HG02588 (cell line): ENCODE measurements around the gene GNPAT.

Experiments used
- ATAC-seq: cut with Tn5 transposase; IDR thresholded peaks from one replicate; pipeline ENCODE4 v1.9.1; 2021; ENCODE audit warnings: mild to moderate bottlenecking, moderate library complexity; ENCODE audit not compliant: unreplicated experiment

Gene GNPAT

DNA sequence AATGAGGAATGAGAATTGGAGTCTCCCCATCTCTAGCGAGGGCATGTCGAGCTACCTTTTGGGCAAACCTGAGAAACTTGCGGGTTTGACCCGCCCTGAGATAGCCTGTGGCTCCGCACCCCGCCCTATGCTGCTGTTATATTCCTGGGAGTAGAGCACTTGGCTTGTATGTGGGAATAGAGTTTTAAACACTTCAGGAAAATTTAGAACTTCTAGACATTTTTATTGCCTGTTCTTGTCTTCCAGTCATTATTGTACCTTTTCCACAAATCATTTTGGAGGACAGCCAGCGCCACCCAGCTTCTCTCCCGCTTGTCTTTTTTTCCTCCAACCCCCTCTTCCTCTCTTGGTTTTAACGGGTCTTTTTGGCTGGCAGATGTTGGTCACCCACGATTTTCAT, 738 bp downstream of the GNPAT start:
- no peak for ATAC-seq

DNA sequence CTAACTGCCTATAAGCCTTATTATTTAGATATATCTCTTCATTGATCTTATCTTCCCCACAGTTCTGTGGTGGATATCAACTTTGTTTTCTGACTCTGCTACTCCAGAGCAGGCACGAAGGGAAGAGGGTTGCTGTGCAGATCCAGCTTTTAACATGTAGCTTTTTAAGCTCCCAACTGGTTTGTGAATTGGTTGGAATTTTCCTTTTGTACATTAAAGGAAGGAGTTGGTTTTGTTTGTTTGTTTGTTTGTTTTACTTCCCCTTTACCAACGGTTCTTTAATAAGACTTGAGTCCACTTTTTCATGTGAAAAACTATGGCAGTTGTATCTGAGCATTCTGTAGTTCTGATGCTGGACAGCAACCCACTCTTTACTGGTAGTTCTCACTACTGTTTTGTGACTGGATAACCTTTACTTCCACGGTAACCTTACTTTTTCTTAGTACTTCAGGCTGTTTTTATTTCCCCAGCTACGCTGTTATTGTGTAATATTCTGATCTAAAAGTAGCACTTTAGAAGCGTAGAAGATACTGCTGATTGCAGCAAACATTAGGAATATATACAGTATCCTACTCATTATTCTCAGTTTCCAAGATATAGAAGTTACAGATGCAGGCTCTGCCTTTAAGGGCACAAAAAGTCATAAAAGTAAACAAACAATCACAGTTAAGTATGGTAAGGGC, 1.6 kb downstream of the GNPAT start:
- no peak for ATAC-seq

DNA sequence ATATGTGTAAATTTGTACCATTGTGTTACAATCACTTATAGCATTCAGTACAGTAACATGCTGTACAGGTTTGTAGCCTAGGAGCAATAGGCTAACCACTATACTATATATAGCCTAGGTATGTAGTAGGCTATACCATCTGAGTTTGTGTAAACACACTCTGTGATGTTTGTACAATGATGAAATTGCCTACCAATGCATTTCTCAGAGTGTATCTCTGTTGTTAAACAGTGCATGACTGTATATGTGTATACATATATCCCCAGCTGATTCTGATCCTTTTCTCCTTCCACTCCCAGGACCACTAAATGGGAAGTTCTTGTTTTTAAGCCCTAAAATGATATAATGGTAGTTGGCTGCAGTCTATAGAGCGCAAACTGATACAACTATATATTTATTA, 7.8 kb downstream of the GNPAT start:
- ATAC-seq: no peak

DNA sequence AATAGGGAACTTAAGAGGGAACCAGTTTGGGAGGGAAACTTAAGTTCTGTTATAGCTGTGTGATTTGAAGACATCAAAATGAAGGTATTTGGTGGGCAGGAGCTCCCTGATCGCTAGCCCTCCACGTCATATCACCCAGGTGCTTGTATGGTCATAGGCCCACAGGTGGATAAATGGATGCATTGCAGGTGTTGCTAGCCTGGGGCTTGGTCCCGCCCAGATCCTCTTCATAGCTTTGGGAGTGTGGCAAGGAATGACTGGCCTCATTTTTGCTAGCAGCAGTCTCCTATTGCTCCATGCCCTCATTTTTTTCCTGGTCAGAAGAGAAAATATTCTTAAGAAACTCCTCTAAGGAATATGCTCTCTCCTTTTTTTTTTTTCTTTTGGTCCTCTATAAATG, 11.3 kb downstream of the GNPAT start:
- no peak for ATAC-seq

DNA sequence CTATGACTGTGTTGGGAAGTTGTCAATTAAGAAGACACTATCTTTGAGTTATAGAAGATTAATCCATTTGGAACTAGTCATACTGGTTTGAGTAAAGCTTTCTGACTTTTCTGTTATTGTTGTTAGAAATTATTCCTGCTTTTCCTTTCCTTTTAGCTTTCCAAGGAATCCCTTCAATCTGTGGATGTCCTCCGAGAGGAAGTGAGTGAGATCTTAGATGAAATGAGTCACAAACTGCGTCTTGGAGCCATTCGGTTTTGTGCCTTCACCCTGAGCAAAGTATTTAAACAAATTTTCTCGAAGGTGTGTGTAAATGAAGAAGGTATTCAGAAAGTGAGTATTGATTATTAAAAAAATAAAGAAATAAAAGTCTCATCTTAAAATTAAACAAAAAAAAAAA, 19.3 kb downstream of the GNPAT start:
- no peak for ATAC-seq

DNA sequence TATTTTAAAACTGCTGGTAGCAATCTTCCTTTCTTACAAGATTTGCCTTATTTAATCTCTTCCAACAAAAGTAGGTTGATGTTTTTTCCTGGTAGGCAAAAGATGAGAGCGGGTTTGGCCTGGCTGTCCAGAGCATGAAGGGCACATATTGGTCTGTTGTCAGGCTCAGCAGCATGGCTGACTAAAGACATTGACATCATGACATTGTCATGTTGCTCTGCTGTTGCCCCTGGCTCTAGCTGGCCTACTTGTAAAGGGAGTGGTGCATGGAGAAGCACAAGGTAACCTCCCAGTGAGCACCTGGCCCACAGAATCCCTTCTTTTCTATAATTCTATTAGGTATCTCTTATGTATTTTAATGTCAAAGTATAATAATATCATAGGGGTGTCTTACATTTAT, 23.6 kb downstream of the GNPAT start:
- no peak for ATAC-seq

DNA sequence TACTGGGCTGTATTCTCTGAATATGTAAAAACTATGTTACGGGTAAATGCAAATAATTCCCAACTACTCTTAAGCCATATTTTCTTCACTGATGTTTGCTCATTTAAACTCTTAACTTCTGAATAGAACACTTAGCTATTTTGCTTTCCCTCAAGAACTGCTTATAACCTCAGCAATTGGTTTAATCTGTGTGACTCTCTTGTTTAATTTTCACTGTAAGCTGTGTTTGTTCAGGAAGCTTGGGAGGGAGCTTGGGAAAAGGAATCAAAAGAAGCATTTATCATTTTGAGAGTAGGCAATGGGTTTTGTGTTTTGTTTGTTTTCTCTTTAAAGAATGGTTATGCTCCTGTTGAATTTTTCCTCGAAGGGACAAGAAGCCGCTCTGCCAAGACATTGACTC, 24.4 kb downstream of the GNPAT start:
- ATAC-seq: no peak

DNA sequence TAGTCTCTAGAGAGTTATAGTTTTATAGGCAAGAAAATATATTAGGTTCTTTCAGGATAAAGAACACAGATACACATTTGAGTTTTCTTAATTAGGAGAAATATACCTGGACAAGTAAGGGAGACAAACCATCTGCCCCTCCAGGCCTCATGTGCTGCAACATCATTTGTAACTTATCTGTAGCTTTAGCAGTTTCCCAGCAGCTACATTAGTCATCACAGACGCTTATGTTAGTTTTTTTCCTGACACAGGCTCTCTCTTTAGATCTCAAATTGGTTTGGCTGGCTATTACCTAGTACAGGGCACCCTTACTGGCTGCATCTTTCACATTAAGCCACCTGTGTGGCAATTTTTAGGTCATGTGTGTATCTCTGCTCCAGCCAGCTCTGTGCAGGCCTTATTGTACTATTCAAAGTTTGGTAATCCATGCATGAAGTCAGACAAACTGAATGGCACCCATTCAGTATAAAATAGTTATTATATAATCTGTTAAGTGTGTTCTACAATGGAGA, 25.9 kb downstream of the GNPAT start:
- ATAC-seq: no peak

DNA sequence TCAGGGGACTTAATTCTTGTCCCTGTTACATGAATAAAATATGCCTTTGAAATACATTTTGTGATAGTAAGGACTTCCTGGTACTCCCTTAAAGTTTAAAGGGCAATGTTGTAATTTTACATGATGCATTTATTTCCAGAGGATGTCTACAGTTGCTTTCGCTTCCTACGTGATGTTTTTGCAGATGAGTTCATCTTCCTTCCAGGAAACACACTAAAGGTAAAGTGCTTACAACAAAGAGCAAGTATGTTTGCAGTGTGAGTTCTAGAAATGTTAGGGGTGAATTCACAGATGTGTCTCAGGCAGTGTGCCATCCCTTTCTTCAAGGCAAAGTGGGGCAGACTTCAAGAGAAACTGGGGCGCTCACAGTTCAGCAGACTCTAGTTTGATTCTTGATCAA, 31.2 kb downstream of the GNPAT start:
- ATAC-seq: no peak

DNA sequence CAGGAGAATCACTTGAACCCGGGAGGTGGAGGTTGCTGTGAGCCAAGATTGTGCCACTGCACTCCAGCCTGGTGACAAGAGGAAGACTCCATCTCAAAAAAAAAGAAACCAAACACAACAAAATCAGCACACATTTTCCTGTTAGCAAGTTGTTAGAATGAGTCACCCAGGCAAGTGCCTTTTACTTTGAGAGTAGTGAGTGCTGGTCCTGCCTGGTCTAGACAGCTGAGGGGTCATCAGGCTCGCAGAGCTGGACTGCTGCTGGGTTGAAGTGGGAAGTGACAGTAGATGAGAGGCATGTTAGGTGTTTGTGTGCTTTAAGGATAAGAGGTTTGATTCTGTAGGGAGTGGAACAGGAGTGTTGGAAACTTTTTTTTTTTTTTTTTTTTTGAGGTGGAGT, 31.9 kb downstream of the GNPAT start:
- ATAC-seq: no peak

DNA sequence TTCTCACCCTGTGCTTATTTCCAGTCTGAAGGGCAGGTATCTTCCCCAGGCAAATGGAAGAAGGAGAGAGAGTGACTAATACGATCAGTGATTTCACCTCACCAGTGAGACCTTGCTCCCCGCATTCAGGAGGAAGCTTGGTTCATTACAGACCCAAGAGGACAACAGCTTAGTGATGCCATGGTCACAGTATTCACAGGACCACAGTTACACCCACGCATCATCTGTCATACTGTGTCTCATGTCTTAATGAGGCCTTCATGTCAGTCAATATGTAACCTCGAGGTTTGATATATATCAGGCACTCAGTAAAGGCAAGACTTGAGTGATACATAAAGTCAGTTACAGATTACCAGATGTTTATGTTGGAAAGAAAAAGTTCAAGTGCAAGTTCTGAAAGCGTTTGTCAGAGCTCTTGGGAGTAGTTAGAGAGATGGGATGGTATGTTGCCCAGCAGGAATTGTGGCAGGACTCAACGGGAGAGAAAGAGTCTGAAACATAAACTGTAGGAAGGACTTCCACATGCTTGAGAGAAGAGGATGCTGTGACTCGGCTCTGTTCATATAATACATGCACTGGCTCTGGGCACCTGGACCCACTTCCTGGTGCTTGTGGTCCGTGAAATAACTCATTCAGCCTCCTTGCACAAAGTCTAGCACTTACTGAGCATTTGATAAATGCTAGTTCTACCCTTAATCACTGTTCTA, 33.3 kb downstream of the GNPAT start:
- no peak for ATAC-seq

DNA sequence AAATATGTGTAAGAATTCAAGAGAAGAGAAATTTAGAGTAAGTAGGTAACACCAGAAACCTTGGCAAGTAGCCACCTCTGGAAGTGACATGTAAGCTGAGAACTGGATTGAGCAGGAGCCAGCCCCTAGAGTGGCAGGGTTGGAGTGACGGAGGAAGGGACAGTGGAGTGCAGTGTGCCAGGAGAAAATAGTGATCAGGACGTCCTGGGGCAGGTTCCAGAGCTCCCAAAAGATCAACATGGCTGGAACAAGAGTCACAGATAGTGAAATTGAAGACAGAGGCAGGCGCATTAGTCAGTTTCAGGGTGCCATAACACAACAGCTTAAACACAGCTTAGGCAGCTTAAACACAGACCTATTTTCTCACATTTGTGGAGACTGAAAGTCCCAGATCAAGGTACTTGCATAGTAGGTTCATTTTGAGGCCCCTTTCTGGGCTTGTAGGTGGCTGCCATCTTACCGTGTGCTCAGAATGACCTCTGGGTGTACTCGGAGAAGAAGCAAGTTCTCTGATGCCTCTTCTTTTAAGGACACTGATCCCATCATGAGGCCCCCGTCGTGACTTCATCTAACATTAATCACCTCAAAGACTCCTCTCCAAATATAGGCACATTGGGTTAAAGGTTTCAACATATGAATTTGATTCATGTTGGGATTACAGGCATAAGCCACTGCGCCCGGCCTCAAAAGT, 37.2 kb downstream of the GNPAT start:
- ATAC-seq: no peak

DNA sequence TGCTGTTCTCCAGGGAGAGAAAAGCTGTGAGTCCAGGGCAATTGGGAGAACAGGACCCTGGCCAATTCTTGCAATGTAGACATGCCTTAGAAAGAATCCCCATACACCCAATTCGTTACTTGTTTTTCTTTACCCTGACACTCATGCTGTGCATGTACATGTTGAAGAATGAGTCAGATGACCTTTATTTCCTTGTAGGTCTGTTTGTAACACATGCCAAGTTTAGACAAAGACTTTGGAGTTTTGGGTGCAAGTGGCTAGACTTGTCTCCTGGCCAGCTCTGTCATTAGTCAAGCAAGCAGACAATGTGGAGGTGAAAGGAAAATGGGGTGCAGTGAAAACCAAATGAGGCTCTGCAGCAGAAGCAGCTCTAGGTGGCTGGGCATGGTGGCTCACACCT, 38.1 kb downstream of the GNPAT start:
- ATAC-seq: no peak

DNA sequence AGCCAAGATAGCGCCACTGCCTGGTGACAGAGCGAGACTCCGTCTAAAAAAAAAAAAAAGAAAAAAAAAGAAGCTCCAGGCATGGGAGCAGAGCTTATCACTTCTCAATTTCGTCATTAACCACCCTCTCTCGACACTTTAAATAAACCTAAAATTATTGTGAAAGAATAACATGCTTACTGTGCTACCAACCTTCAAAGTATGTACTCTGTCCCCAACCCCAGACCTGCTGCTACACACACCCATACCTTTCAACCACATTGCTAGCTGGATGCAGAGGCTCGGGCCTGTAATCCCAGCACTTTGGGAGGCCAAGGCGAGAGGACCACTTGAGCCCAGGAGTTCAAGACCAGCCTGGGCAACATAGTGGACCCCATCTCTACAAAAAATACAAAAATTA, 38.7 kb downstream of the GNPAT start:
- no peak for ATAC-seq

DNA sequence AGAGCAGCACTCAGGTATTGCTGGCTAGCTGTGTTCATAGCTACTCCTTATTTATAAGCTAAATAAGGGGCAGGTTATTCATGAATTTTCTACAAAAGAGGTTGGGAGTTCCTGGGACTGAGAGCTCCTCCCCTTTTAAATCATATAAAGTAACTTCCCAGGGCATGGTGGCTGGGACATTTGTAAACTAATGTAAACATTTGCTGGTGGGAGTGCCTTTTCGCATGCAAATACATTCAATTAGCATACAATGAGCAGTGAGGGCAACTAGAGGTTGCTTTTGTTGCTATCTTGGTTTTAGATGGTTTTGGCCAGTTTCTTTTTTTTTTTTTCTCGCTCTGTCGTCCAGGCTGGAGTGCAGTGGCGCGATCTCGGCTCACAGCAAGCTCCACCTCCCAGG, 43.4 kb downstream of the GNPAT start:
- no peak for ATAC-seq

DNA sequence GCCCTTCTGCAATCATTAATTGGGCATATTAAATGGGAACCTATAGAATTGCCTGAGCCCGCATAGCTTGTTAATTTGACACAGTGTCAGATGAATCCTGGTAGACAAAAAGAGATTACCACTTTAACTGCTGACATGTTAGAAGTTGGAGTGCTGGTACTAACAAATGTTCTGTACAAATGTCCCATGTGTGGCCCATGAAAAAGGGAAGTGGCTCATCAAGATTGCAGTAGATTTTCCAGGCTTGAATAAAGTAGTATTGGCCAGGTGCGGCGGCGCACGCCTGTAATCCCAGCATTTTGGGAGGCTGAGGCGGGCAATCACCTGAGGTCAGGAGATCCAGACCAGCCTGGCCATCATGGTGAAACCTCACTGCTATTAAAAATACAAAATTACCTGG, 45.6 kb downstream of the GNPAT start:
- no peak for ATAC-seq

DNA sequence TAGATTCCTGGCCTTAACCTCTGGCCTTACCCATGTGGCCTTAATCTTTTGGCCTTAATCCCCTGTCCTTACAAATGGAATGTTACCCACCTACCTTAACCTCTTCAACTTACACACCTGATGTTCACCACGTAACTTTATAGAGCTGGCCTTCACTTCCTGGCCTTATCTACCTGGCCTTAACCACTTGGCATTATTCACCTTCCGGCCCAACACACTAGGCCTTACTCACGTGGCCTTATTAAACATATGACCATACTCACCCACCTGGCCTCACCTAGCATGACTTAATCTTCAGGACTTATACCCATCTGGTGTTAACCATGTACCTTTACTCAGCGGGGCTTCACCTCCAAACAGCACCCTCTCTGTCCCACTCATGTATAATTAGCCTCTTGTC, 54.9 kb downstream of the GNPAT start:
- ATAC-seq: no peak

DNA sequence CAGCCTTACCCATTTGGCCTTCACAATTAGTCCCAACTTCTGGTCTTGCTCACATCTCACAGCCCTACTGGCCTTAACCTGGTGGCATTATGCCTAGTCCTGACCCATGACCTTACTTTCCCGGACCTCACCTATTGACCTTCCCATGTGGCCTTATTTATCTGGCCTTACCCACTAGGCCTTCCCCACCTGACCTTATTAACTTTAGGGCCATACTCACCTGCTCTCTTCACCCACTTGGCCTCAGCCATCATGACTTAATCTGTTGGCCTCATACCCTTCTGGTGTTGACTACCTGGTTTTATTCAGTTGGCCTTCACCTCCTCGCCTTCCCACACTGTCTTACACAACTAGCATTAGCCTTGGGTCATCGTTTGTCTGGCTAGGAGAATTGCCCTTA, 61.0 kb downstream of the GNPAT start:
- no peak for ATAC-seq

DNA sequence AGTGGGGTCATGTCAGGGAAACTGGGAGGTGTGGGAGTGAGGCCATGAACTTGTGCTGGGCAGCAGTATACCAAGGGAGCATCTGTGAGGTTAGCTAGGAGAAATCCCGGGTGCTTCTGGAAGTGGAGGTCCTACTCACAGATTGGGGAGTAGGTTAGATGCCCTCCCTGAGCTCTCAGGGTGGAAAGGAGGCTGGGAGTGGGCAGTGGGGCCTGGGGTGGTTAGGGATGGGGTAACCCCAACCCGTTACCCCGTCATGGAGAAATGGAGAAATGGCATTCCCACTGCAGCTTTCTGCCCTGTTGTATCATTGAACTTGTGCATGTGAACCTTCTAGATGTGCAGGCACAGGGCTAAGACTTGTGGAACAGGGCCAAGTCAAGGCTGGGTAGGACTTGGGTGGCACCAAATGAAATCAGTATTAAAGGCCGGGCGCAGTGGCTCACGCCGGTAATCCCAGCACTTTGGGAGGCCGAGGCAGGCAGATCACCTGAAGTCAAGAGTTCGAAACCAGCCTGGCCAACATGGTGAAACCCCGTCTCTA, 69.5 kb downstream of the GNPAT start:
- ATAC-seq: no peak

DNA sequence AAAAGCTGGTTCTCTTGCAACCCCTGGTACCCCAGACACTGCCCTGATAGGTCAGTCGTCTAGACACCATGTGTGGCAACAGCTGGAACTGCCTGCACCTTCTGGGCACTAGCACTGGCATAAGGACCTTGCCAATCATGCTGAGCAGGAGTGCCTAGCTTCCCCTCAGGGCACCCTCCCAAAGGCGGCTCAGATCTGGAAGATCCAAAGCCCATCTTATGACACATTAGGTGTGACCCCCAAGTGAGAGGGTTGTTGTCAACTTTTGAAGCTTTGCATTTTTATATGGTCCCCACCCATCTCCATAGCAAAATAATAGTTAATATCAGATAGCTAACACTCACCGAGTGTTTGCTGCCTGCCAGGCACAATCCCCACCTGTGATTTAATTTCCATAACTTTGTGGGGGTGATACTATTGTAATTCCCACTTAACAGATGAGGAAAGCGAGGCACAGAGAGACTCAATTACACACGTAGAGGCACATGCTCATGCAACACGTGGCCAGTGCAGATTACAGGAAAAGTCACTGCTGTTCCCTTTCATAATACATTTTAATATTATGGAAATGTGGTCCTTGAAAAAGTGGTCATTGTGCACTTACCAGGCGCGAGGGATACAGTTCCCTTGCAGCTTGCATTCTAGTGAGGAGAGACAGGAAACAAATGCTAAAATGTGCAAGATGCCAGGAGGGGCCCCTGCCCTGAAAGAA, 70.9 kb downstream of the GNPAT start:
- ATAC-seq: no peak

DNA sequence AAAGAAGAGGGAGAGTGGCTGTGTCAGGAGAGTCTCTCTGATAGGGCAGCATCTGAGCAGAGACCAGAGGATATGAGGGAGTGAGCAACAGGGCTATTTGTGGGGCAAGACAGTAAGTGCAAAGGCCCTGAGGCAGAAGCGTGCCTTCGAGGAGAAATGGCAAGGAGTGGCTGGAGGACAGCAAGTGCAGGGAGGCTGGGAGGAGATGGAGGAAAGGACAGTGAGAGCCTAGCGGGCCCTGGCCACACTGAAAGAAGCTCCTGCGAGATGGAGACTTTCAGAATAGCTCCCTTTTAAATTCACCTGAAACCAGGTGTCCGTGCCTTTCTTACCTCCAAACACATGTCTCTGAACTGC, 71.4 kb downstream of the GNPAT start:
- no peak for ATAC-seq
